ENCODE data around the gene DUSP22. TPM values are rescaled to one million over a fixed set of nuclear protein-coding genes. Genes with fewer than 3 reads are reported as not detected.

DUSP22 gene
- total RNA-seq, 1 donor from 2014 or later = 40.0 TPM

- Histone ChIP-seq H3K4me3 (no peak overlapping the region), H3K36me3 (no peaks in the 10 kb centered on the region), H3K27ac (no peak overlapping the region), H3K9me3 (ENCODE audit: low read depth) (peaks cover 23% of the 10 kb centered on the region), H4K20me1 (ENCODE audit: low read depth) (no peaks in the 10 kb centered on the region), H3K27me3 (no peaks in the 10 kb centered on the region), H3K4me1 (no peaks in the 10 kb centered on the region), H3K9ac (no peak overlapping the region), H2AFZ (replicated peaks) (no peak overlapping the region), H3F3A (ENCODE audit: low read depth) (no peaks in the 10 kb centered on the region), H3K4me2 (no peak overlapping the region), H3K79me2 (ENCODE audit: low read depth) (no peaks in the 10 kb centered on the region)
- Mint-ChIP-seq H3K27me3 (ENCODE audit: insufficient read depth, low read depth) (peaks cover 4% of the 10 kb centered on the region), H3K4me3 (no peak overlapping the region), H3K4me1 (peaks cover 4% of the 10 kb centered on the region), H3K9me3 (peaks cover 70% of the 10 kb centered on the region), H3K27ac (no peak overlapping the region), H3K36me3 (peaks cover 2% of the 10 kb centered on the region)
- DNase-seq (ENCODE audit: low spot score) = no peak
- TF ChIP-seq EZH2 (IDR thresholded peaks at IDR 0.05) (no peak), EZH2phosphoT487 (IDR thresholded peaks at IDR 0.05) (no peak), CTCF (IDR thresholded peaks at IDR 0.05) (no peak)
Measured at GRCh38 chr6:361411-362132, 69.3 kb downstream of the DUSP22 start.

GRCh38 chr6:362231-362923 lies 70.1 kb downstream of the DUSP22 start:
- H3K4me2 ChIP-seq = no peak overlapping the region
- no peak for TF ChIP-seq EZH2phosphoT487 (IDR thresholded peaks at IDR 0.05)
- TF ChIP-seq EZH2 (IDR thresholded peaks at IDR 0.05) = no peak
- no peak for TF ChIP-seq CTCF (IDR thresholded peaks at IDR 0.05)
- no peak overlapping the region for H3K4me3 ChIP-seq
- no peak for DNase-seq (ENCODE audit: low spot score)
- Mint-ChIP-seq H3K27ac (no peak overlapping the region), H3K9me3 (peaks cover 70% of the 10 kb centered on the region), H3K4me3 (no peak overlapping the region), H3K4me1 (peaks cover 10% of the 10 kb centered on the region), H3K27me3 (ENCODE audit: insufficient read depth, low read depth) (peaks cover 4% of the 10 kb centered on the region), H3K36me3 (peaks cover 2% of the 10 kb centered on the region)
- H3K27ac ChIP-seq = no peak overlapping the region
- no peak overlapping the region for H3K9ac ChIP-seq
- H3K36me3 ChIP-seq = no peaks in the 10 kb centered on the region
- no peaks in the 10 kb centered on the region for H3K27me3 ChIP-seq
- no peaks in the 10 kb centered on the region for H3K79me2 ChIP-seq (ENCODE audit: low read depth)
- H3F3A ChIP-seq (ENCODE audit: low read depth) = peaks cover 4% of the 10 kb centered on the region
- H3K9me3 ChIP-seq (ENCODE audit: low read depth) = peaks cover 23% of the 10 kb centered on the region
- H3K4me1 ChIP-seq = no peaks in the 10 kb centered on the region
- H2AFZ ChIP-seq (replicated peaks) = no peak overlapping the region
- no peaks in the 10 kb centered on the region for H4K20me1 ChIP-seq (ENCODE audit: low read depth)

DNA sequence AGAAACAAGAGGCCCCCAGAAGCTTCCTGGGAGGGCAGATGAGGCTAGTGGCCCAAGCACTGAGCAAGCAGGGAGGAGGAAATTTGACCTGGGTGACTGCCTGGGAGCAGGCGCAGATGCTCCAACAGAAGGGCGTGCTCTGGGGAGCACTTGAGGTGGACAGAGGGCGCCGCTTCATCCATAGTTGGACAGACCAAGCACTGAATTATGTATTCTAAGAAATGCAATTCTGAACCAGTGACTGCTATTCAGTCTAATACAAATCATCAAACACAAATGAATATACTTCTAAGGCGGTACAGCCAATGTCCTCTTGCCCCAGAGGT lies 70.6 kb downstream of the DUSP22 start:
- no peaks in the 10 kb centered on the region for H3K36me3 ChIP-seq
- no peak overlapping the region for H3K4me2 ChIP-seq
- H3K4me1 ChIP-seq = peaks cover 4% of the 10 kb centered on the region
- no peaks in the 10 kb centered on the region for H4K20me1 ChIP-seq (ENCODE audit: low read depth)
- no peak overlapping the region for H3K27ac ChIP-seq
- no peaks in the 10 kb centered on the region for H3K27me3 ChIP-seq
- H3K9me3 ChIP-seq (ENCODE audit: low read depth) = peaks cover 23% of the 10 kb centered on the region
- no peak overlapping the region for H3K4me3 Mint-ChIP-seq
- H3K79me2 ChIP-seq (ENCODE audit: low read depth) = no peaks in the 10 kb centered on the region
- H2AFZ ChIP-seq (replicated peaks) = no peak overlapping the region
- DNase-seq (ENCODE audit: low spot score) = no peak
- peaks cover 71% of the 10 kb centered on the region for H3K9me3 Mint-ChIP-seq
- peaks cover 4% of the 10 kb centered on the region for H3F3A ChIP-seq (ENCODE audit: low read depth)
- H3K4me3 ChIP-seq = no peak overlapping the region
- H3K36me3 Mint-ChIP-seq = no peaks in the 10 kb centered on the region
- TF ChIP-seq EZH2 (IDR thresholded peaks at IDR 0.05) = no peak
- no peak for TF ChIP-seq CTCF (IDR thresholded peaks at IDR 0.05)
- no peak for TF ChIP-seq EZH2phosphoT487 (IDR thresholded peaks at IDR 0.05)
- peaks cover 14% of the 10 kb centered on the region for H3K4me1 Mint-ChIP-seq
- H3K9ac ChIP-seq = no peak overlapping the region
- peaks cover 2% of the 10 kb centered on the region for H3K27me3 Mint-ChIP-seq (ENCODE audit: insufficient read depth, low read depth)
- H3K27ac Mint-ChIP-seq = no peak overlapping the region
